ENCODE data around the gene NPC1L1. TPM values are rescaled to one million over a fixed set of nuclear protein-coding genes. Genes with fewer than 3 reads are reported as not detected.

Gene NPC1L1
- total and polyA plus RNA-seq, 2 of the 13 experiments (the other 11 are each of a cell fraction or from before 2014, with no cell fraction given) = 4.8 to 14.5 TPM

GRCh38 chr7:44573464-44574286 lies 32.5 kb upstream of the NPC1L1 start, which contains the start of gene DDX56 (continued):
- TF ChIP-seq CAMTA2 (CRISPR knock-in tag; IDR thresholded peaks at IDR 0.05; ENCODE audit: borderline replicate concordance) (no peak), TRIM24 (CRISPR knock-in tag; IDR thresholded peaks at IDR 0.05) (no peak), TCF7L2 (IDR thresholded peaks at IDR 0.05; ENCODE audit: low read depth, low read length) (no peak), THAP11 (CRISPR knock-in tag; IDR thresholded peaks at IDR 0.05) (peak; percentile 92), ZNF776 (CRISPR knock-in tag; IDR thresholded peaks at IDR 0.05) (peak; percentile 94), SAP130 (CRISPR knock-in tag; IDR thresholded peaks at IDR 0.05; ENCODE audit: low read depth) (peak; percentile 85), ZNF747 (CRISPR knock-in tag; IDR thresholded peaks at IDR 0.05; ENCODE audit: borderline replicate concordance) (peak; percentile 80; the same call in 1 of the 2 replicates), ZBTB49 (CRISPR knock-in tag; IDR thresholded peaks at IDR 0.05; ENCODE audit: borderline replicate concordance) (no peak), KLF9 (CRISPR knock-in tag; IDR thresholded peaks at IDR 0.05; ENCODE audit: low read depth) (peak; percentile 8; the same call in 1 of the 2 replicates), CENPT (CRISPR knock-in tag; IDR thresholded peaks at IDR 0.05; ENCODE audit: low read depth) (peak; percentile 22; the same call in 1 of the 2 replicates), SNAPC5 (CRISPR knock-in tag; IDR thresholded peaks at IDR 0.05; ENCODE audit: borderline replicate concordance) (peak; percentile 31; the same call in 1 of the 2 replicates), ZNF569 (CRISPR knock-in tag; IDR thresholded peaks at IDR 0.05; ENCODE audit: borderline replicate concordance) (0 out of 2 replicates have a peak, but pooled peaks have one; percentile 83), ZNF672 (CRISPR knock-in tag; IDR thresholded peaks at IDR 0.05) (no peak), KLF13 (CRISPR knock-in tag; IDR thresholded peaks at IDR 0.05) (0 out of 2 replicates have a peak, but pooled peaks have one; percentile 79), HHEX (CRISPR knock-in tag; IDR thresholded peaks at IDR 0.05) (no peak), ZNF512B (CRISPR knock-in tag; IDR thresholded peaks at IDR 0.05; ENCODE audit: borderline replicate concordance) (no peak), XRCC5 (optimal IDR thresholded peaks at IDR 0.05; ENCODE audit: low read length) (peak; percentile 46)
- TF ChIP-seq, protein P1, sequence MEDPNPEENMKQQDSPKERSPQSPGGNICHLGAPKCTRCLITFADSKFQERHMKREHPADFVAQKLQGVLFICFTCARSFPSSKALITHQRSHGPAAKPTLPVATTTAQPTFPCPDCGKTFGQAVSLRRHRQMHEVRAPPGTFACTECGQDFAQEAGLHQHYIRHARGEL (CRISPR knock-in tag; IDR thresholded peaks at IDR 0.05) = 0 out of 2 replicates have a peak, but pooled peaks have one; percentile 57

Data from HepG2 (cell line).